Esophagus muscularis mucosa (tissue), 4 donors: ENCODE data around the gene FAM135A. TPM values are rescaled to one million over a fixed set of nuclear protein-coding genes. Genes with fewer than 3 reads are reported as not detected.
"Not testable (repeated sequence)": the region's sequence is repeated elsewhere in the genome, so short reads cannot be mapped to it uniquely, and the experiment has no call there.

ENCODE experiments used
- DNase-seq: peaks from one replicate; pipeline ENCODE4 v3.0.0-alpha.2; 2017; ENCODE audit errors: extremely low spot score
- H3K27ac ChIP-seq, 4 donors: fragments of 200-600 bp; sonication (generic); replicated peaks in 1 of 4; 1 replicate in 3 of 4; 2 replicates in 1 of 4; pipeline ENCODE4 v1.5.1; 2016 to 2019; ENCODE audit warnings: mild to moderate bottlenecking in 1 of 4
- H3K27me3 ChIP-seq, 4 donors: fragments of 200-600 bp; sonication (generic); one replicate each; pipeline versions ENCODE4 v1.5.1 to v1.6.0; 2016 to 2019
- H3K36me3 ChIP-seq, 4 donors: fragments of 200-600 bp; sonication (generic); one replicate each; pipeline ENCODE4 v1.5.1; 2016 to 2019
- H3K4me1 ChIP-seq, 4 donors: fragments of 200-600 bp; sonication (generic); one replicate each; pipeline ENCODE4 v1.5.1; 2016 to 2019
- H3K4me3 ChIP-seq, 4 donors: fragments of 200-600 bp; sonication (generic); 1 replicate in 2 of 4; 2 replicates in 2 of 4; pipeline ENCODE4 v1.5.1; 2016 to 2019; ENCODE audit warnings: mild to moderate bottlenecking in 4 of 4, moderate library complexity in 1 of 4
- H3K9me3 ChIP-seq, 4 donors: fragments of 200-600 bp; sonication (generic); 1 replicate in 3 of 4; 2 replicates in 1 of 4; pipeline ENCODE4 v1.5.1; 2016 to 2019
- CTCF ChIP-seq, 3 experiments: fragments of 200-600 bp in 2 of 3; fragments of 450-650 bp in 1 of 3; sonication (generic) in 2 of 3; IDR thresholded peaks; one replicate each; pipeline ENCODE4 v1.5.1; 2017 to 2019; ENCODE audit warnings: antibody characterized with exemption in 3 of 3, mild to moderate bottlenecking in 2 of 3, moderate library complexity in 1 of 3
- EP300 ChIP-seq: sonication (generic); formaldehyde crosslinking; IDR thresholded peaks from one replicate; pipeline ENCODE4 v1.6.1; 2017; ENCODE audit warnings: antibody characterized with exemption
- POLR2A ChIP-seq: fragments of 450-650 bp; IDR thresholded peaks from one replicate; pipeline ENCODE4 v1.6.1; 2017; ENCODE audit warnings: antibody characterized with exemption, moderate library complexity, mild to moderate bottlenecking, low read depth
- POLR2AphosphoS5 ChIP-seq, 2 donors: sonication (generic); formaldehyde crosslinking; IDR thresholded peaks; one replicate each; pipeline ENCODE4 v1.6.1; 2017; ENCODE audit warnings: antibody characterized with exemption in 2 of 2
- WGBS: methylation state at CpG from one replicate; pipeline ENCODE4 v1.1.5; 2018; 5-methylcytosine and 5-hydroxymethylcytosine counted together
- intact Hi-C: fragments of 100-400 bp; cut with DNase I; formaldehyde crosslinking; loops from one replicate; pipeline ENCODE4 v1.15.1; 2023
- total RNA-seq, 4 donors: library from RNA; depleted of rRNA; stranded (reverse); fragments of >200 nt; gene quantifications; one replicate each; pipeline versions ENCODE4 v1.1.0 to v1.2.1, GENCODE V29; 2016

Gene FAM135A
- total RNA-seq, 4 donors from 2014 or later = 14.8 to 21.3 (median 19.8) TPM

- H3K36me3 ChIP-seq = peaks cover 0 to 28% (median 1%) of the 10 kb centered on the region in 4 donors
- WGBS = 71% methylated on average over 4 of the region's 5 CpGs
Observed at GRCh38 chr6:70592391-70593117, 179.2 kb downstream of the FAM135A start.

GRCh38 chr6:70593118-70593486 lies 179.8 kb downstream of the FAM135A start:
- Histone ChIP-seq H3K4me3 (no peak overlapping the region), H3K27ac (no peak overlapping the region), H3K4me1 (peaks cover 0 to 12% (median 9%) of the 10 kb centered on the region in 4 donors), H3K27me3 (no peaks in the 10 kb centered on the region), H3K9me3 (no peaks in the 10 kb centered on the region), H3K36me3 (peaks cover 0 to 27% (median 1%) of the 10 kb centered on the region in 4 donors)
- 100% methylated on average over 2 of the region's 3 CpGs for WGBS
- intact Hi-C loops = no loop called here
- no peak for TF ChIP-seq POLR2AphosphoS5 (IDR thresholded peaks at IDR 0.05)
- no peak for TF ChIP-seq POLR2A
- TF ChIP-seq CTCF (IDR thresholded peaks at IDR 0.05) = no peak
- no peak for TF ChIP-seq EP300
- DNase-seq = no peak

More at GRCh38 chr6:70592391-70593117, 179.2 kb downstream of the FAM135A start:
- no peak for DNase-seq
- Histone ChIP-seq H3K4me1 (peaks cover 0 to 12% (median 9%) of the 10 kb centered on the region in 4 donors), H3K4me3 (no peak overlapping the region), H3K9me3 (no peaks in the 10 kb centered on the region), H3K27ac (no peak overlapping the region), H3K27me3 (no peaks in the 10 kb centered on the region)
- intact Hi-C loops = no loop called here
- TF ChIP-seq POLR2A (no peak), CTCF (IDR thresholded peaks at IDR 0.05) (no peak), EP300 (no peak), POLR2AphosphoS5 (IDR thresholded peaks at IDR 0.05) (no peak)

- TF ChIP-seq POLR2A (no peak), EP300 (no peak), CTCF (IDR thresholded peaks at IDR 0.05) (no peak), POLR2AphosphoS5 (IDR thresholded peaks at IDR 0.05) (no peak)
- WGBS = 82% methylated on average over 4 of the region's 4 CpGs
- Histone ChIP-seq H3K36me3 (no peaks in the 10 kb centered on the region), H3K27me3 (no peaks in the 10 kb centered on the region), H3K9me3 (no peaks in the 10 kb centered on the region), H3K4me3 (no peak overlapping the region), H3K27ac (no peak overlapping the region), H3K4me1 (no peaks in the 10 kb centered on the region)
- no peak for DNase-seq
- intact Hi-C loops = no loop called here
Observed at GRCh38 chr6:70599187-70599586, 185.9 kb downstream of the FAM135A start.

- TF ChIP-seq POLR2AphosphoS5 (IDR thresholded peaks at IDR 0.05) (no peak), EP300 (no peak), POLR2A (no peak), CTCF (IDR thresholded peaks at IDR 0.05) (no peak)
- WGBS = 86% methylated on average over 3 of the region's 3 CpGs
- no peaks in the 10 kb centered on the region for H3K9me3 ChIP-seq
- no peaks in the 10 kb centered on the region for H3K4me1 ChIP-seq
- no peaks in the 10 kb centered on the region for H3K27me3 ChIP-seq
- no peak overlapping the region for H3K27ac ChIP-seq
- H3K4me3 ChIP-seq = no peak overlapping the region
- no peaks in the 10 kb centered on the region for H3K36me3 ChIP-seq
- intact Hi-C loops = no loop called here
- DNase-seq = no peak
Observed at GRCh38 chr6:70601014-70601413, 187.7 kb downstream of the FAM135A start.

- peaks cover 0 to under 1% (median 0%) of the 10 kb centered on the region in 4 donors for H3K9me3 ChIP-seq
- H3K4me1 ChIP-seq = no peaks in the 10 kb centered on the region
- TF ChIP-seq EP300 (no peak), POLR2A (no peak), CTCF (IDR thresholded peaks at IDR 0.05) (no peak), POLR2AphosphoS5 (IDR thresholded peaks at IDR 0.05) (no peak)
- DNase-seq = no peak
- WGBS = 86% methylated on average over 6 of the region's 6 CpGs
- no peaks in the 10 kb centered on the region for H3K36me3 ChIP-seq
- H3K27me3 ChIP-seq = no peaks in the 10 kb centered on the region
- intact Hi-C loops = no loop called here
- no peak overlapping the region for H3K27ac ChIP-seq
- no peak overlapping the region for H3K4me3 ChIP-seq
Observed at GRCh38 chr6:70604254-70604653, 190.9 kb downstream of the FAM135A start.

GRCh38 chr6:70607371-70607770 lies 194.1 kb downstream of the FAM135A start:
- H3K4me1 ChIP-seq, intact Hi-C loops, H3K27ac ChIP-seq, H3K27me3 ChIP-seq, H3K9me3 ChIP-seq, H3K4me3 ChIP-seq, H3K36me3 ChIP-seq, DNase-seq: not testable (repeated sequence)
- 80% methylated on average over 2 of the region's 2 CpGs for WGBS

- H3K36me3 ChIP-seq, intact Hi-C loops, H3K27me3 ChIP-seq, H3K9me3 ChIP-seq, H3K27ac ChIP-seq, H3K4me3 ChIP-seq, DNase-seq, H3K4me1 ChIP-seq: not testable (repeated sequence)
- WGBS = 88% methylated on average over 13 of the region's 13 CpGs
Observed at GRCh38 chr6:70609181-70609580, 195.9 kb downstream of the FAM135A start.
